K562 (cell line): Measurements from ENCODE around the gene PCDH8.

Source experiments
- ELK1 ChIP-seq: sonication (generic); formaldehyde crosslinking; IDR thresholded peaks from 2 replicates; pipeline ENCODE4 v1.8.1; 2022; ENCODE audit warnings: missing genetic modification reagents
- JUND ChIP-seq, 2 experiments: IDR thresholded peaks; 2 replicates in 1 of 2; 3 replicates in 1 of 2; pipeline ENCODE4 v1.6.1; 2011; ENCODE audit warnings: borderline replicate concordance in 2 of 2, low read depth in 2 of 2, low read length in 2 of 2, improper control_type of control experiment in 1 of 2, missing biosample characterization in 1 of 2, missing genetic modification characterization in 1 of 2, missing genetic modification reagents in 1 of 2
- MAFK ChIP-seq: IDR thresholded peaks from 2 replicates; pipeline ENCODE4 v1.6.1; 2011; ENCODE audit warnings: low read length, improper control_type of control experiment
- MTF1 ChIP-seq: fragments of 250-450 bp; sonication (Bioruptor Pico); IDR thresholded peaks from 2 replicates; pipeline ENCODE4 v1.9.0; 2021; ENCODE audit warnings: moderate library complexity, mild to moderate bottlenecking, inconsistent platforms, borderline replicate concordance
- NR2C2 ChIP-seq, 2 experiments: fragments of 200-800 bp in 1 of 2; sonication (Bioruptor generic) in 1 of 2; sonication (generic) in 1 of 2; formaldehyde crosslinking in 1 of 2; IDR thresholded peaks; 2 replicates each; pipeline versions ENCODE4 v1.6.1 to v1.8.0; 2016 to 2022; ENCODE audit warnings: mild to moderate bottlenecking in 1 of 2, missing compliant biosample characterization in 1 of 2, missing genetic modification characterization in 1 of 2, missing genetic modification reagents in 1 of 2
- POLR2A ChIP-seq: fragments of 450-650 bp; conservative IDR thresholded peaks from 2 replicates; pipeline ENCODE4 v1.6.1; 2016
- RAD21 ChIP-seq, 2 experiments: fragments of 250-450 bp in 1 of 2; fragments of 450-650 bp in 1 of 2; sonication (Bioruptor Pico) in 1 of 2; formaldehyde crosslinking in 1 of 2; IDR thresholded peaks in 1 of 2; conservative IDR thresholded peaks in 1 of 2; 2 replicates each; pipeline versions ENCODE4 v1.4.0 to v1.8.0; 2020 to 2022; ENCODE audit warnings: mild to moderate bottlenecking in 2 of 2, moderate library complexity in 1 of 2
- SIN3A ChIP-seq, 2 experiments: fragments of 150-350 bp in 1 of 2; IDR thresholded peaks; 2 replicates each; pipeline ENCODE4 v1.6.1; 2011 to 2016; ENCODE audit warnings: borderline replicate concordance in 2 of 2, low read depth in 2 of 2, low read length in 2 of 2, mild to moderate bottlenecking in 2 of 2, moderate library complexity in 2 of 2; ENCODE audit not compliant: control insufficient read depth in 1 of 2
- TFAP4 ChIP-seq: sonication (generic); formaldehyde crosslinking; IDR thresholded peaks from 2 replicates; pipeline ENCODE4 v1.8.0; 2022; ENCODE audit warnings: missing genetic modification reagents, mild to moderate bottlenecking, moderate library complexity, borderline replicate concordance
- ZNF511 ChIP-seq: sonication (generic); formaldehyde crosslinking; IDR thresholded peaks from 2 replicates; pipeline ENCODE4 v1.8.0; 2022; ENCODE audit warnings: mild to moderate bottlenecking, missing genetic modification reagents
- ZNF780A ChIP-seq: fragments of 250-450 bp; sonication (Bioruptor Pico); IDR thresholded peaks from 2 replicates; pipeline ENCODE4 v1.5.0; 2021; ENCODE audit warnings: mild to moderate bottlenecking

GRCh38 chr13:52810011-52810410, 38.4 kb downstream of the PCDH8 start:
- no peak for TF ChIP-seq POLR2A
- TF ChIP-seq ELK1: no peak
- TF ChIP-seq JUND (IDR thresholded peaks at IDR 0.05; ENCODE audit: borderline replicate concordance, low read depth, low read length): no peak
- TF ChIP-seq JUND (tag; IDR thresholded peaks at IDR 0.05; ENCODE audit: borderline replicate concordance, low read depth, low read length): no peak
- TF ChIP-seq MAFK: no peak
- TF ChIP-seq TFAP4 (CRISPR knock-in tag): no peak
- TF ChIP-seq ZNF511: no peak
- no peak for TF ChIP-seq RAD21 (CRISPR knock-in tag; conservative IDR thresholded peaks at IDR 0.05 in 1 of 2, IDR thresholded peaks at IDR 0.05 in 1 of 2)
- TF ChIP-seq NR2C2 (CRISPR knock-in tag; IDR thresholded peaks at IDR 0.05): no peak
- TF ChIP-seq NR2C2 (tag; IDR thresholded peaks at IDR 0.05): no peak
- TF ChIP-seq SIN3A (IDR thresholded peaks at IDR 0.05; ENCODE audit: borderline replicate concordance in 2 of 2, control insufficient read depth in 1 of 2, low read depth in 2 of 2, low read length in 2 of 2): no peak
- TF ChIP-seq MTF1 (CRISPR knock-in tag): no peak
- TF ChIP-seq ZNF780A (CRISPR knock-in tag): no peak
